GM13977 (cell line): ENCODE results near the gene GARIN5B.

Source experiments
- DNase-seq: peaks from one replicate; pipeline ENCODE4 v3.0.0; 2012; ENCODE audit warnings: low spot score
- CTCF ChIP-seq: IDR thresholded peaks from 2 replicates; pipeline ENCODE4 v1.5.1; 2012; ENCODE audit warnings: mild to moderate bottlenecking, control low read depth; ENCODE audit not compliant: insufficient read depth; ENCODE audit errors: extremely low read depth, missing control alignments
- in situ Hi-C: fragments of 300-500 bp; cut with MboI; formaldehyde crosslinking; loops from one replicate; pipeline ENCODE4 v1.12.0; 2022; ENCODE audit warnings: low sequenced_read_pairs, low pct_unique_long_range_greater_than_20kb, mixed read lengths, inconsistent platforms; ENCODE audit not compliant: unreplicated experiment

GARIN5B gene

DNA sequence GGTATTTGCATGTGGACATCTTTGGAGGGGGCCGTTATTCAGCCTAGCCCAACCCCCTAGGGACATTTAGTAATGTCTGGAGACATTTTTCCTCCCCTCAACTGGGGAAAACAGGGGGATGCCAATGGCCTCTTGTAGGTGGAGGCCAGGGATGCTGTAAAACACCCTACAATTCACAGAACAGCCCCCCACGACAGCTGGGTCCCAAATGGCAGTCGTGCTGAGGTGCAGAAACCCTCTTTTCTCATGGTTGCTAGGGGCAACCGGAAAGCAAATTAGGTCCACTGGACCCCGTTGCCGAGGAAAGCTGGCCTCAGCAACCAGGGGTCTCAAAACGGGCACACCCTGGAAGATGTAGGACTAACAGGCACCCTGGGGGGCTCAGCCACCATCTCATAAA, 52.6 kb downstream of the GARIN5B start:
- no peak for TF ChIP-seq CTCF
- in situ Hi-C loops, result no loop called here
- DNase-seq, result no peak

DNA sequence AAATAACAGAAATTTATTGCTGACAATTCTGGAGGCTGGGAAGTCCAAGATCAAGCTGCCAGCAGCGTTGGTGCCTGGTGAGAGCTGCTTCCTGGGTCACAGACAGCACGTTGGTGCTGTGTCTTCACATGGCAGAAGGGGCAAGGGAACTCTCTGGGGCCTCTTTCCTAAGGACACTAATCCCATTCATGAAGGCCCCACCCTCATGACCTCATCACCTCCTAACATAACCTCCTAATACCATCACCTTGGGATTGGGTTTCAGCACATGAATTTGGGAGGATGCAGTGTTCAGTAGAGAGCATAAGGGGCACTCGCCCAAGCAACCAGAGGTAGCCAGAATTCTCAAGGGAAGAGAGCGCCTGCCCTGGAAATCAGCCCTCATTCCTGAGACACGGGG, 53.6 kb downstream of the GARIN5B start:
- DNase-seq, result no peak
- TF ChIP-seq CTCF, result no peak
- in situ Hi-C loops, result no loop called here

DNA sequence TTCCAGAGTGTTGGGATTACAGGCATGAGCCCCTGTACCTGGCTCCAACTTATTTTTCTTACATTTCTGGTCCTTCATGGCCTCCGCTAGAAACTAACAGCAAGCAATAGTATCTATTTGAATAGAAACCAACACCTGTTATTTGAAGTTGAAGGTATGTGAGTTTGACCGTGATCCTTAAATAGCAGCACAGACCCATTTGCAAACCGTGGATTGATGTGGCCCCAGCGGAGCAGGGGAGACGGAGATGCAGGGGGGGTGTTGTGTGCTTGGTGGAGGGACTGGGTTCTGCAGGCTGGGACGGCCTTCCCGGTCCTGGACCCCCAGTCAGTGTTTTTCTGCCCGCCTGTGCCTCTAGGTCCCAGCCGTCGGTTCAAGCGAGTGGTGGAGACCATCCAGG, 54.8 kb downstream of the GARIN5B start:
- in situ Hi-C loops, result no loop called here
- DNase-seq, result no peak
- TF ChIP-seq CTCF, result no peak

GRCh38 chr19:55306712-55307111, 56.3 kb downstream of the GARIN5B start:
- in situ Hi-C loops, result no loop called here
- TF ChIP-seq CTCF, result no peak
- no peak for DNase-seq

DNA sequence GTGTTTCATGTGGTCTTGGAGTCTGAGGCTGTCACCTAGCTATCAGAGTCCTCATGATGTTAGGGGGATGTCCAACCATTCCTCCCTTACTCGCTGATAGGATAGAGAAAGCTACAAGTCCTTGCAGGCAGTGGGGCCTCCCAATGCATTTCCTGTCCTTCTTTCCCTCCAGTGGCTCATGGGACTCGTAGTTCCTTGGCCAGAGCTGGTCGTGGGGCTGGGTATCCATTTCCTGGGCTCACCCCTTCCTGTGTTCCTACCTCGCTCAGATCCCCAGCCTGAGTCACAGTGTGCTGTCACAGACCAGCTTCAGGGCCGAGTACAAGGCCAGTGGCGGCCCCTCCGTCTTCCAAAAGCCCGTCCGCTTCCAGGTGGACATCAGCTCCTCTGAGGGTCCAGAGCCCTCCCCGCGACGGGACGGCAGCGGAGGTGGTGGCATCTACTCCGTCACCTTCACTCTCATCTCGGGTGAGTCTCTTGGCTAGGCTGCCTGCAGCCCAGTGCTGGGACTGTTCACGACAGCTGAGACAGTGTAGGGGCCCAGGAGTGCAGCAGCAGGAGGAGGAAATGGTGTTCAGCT, 57.0 kb downstream of the GARIN5B start:
- DNase-seq, result no peak
- TF ChIP-seq CTCF, result no peak
- in situ Hi-C loops, result no loop called here

DNA sequence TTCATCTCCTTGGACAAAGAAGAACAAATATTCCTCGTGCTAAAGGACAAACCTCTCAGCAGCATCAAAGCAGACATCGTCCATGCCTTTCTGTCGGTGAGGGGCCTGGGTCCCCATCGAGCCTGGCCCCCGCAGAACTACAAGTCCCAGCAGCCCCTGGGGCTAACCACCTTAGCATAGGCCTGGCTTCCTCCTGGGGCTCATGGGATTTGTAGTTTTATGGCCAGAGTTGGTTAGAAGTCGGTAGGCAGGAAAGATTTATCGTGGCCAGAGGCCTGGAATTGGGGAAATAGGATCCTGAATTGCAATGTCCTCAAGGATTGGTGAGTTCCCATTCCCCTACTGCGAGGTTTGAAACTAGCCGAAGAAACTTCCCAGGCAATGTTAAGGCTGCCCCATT, 57.6 kb downstream of the GARIN5B start:
- in situ Hi-C loops, result no loop called here
- no peak for TF ChIP-seq CTCF
- peak; percentile 86 for DNase-seq

DNA sequence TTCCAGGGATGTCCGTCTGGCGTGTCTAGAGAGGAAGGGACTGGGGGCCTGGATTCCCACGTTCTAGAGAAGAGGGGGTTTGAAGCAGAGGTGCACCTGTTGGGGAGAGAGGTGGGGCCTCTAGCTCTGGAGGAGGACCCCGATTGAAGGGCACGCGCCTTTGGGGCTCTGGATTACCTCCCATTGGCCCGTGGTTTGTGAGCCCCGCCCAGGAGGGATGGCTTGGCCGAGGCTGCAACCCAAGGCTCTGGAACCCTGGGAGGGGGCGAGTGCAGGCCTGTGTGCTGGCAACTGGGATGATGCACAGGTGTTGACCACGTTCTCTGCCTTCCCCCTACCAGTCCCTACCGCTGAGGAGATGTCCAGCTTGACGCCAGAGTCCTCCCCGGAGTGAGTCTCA, 58.1 kb downstream of the GARIN5B start:
- no peak for DNase-seq
- in situ Hi-C loops, result no loop called here

More for the DNA sequence above, 58.1 kb downstream of the GARIN5B start:
- TF ChIP-seq CTCF, result no peak
